Measurements from ENCODE around the gene BABAM2.

GRCh38 chr2:28067602-28068001 is 177.1 kb downstream of the BABAM2 start:
- peak in 2 of 5 experiments; percentile 12 to 18 for TF ChIP-seq CTCF (IDR thresholded peaks at IDR 0.05)
- TF ChIP-seq POLR2A (IDR thresholded peaks at IDR 0.05) = no peak

Data from transverse colon (tissue), 3 donors.